Psoas muscle (tissue), 8 donors: ENCODE measurements around the gene GYS2. TPM values are rescaled to one million over a fixed set of nuclear protein-coding genes. Genes with fewer than 3 reads are reported as not detected.
A peak's percentile ranks its signal among the peaks of the same experiment; 100 is the strongest.

Experiments
- ATAC-seq, 4 donors: fragments of 200-7000 bp; cut with Tn5 transposase; one replicate each; pipeline ENCODE4 v1.9.1; 2020; ENCODE audit warnings: moderate library complexity in 3 of 4, mild to moderate bottlenecking in 2 of 4
- DNase-seq, 2 donors: peaks; one replicate each; pipeline ENCODE4 v3.0.0-alpha.2; 2020
- H3K27ac ChIP-seq: fragments of 200-600 bp; one replicate; pipeline ENCODE4 v1.8.0; 2022
- H3K27me3 ChIP-seq, 3 donors: fragments of 200-600 bp in 1 of 3; one replicate each; pipeline versions ENCODE4 v1.6.1 to v1.8.0; 2013 to 2022; ENCODE audit warnings: low read length in 2 of 3, mild to moderate bottlenecking in 2 of 3, moderate library complexity in 1 of 3; ENCODE audit not compliant: insufficient read depth in 3 of 3
- H3K36me3 ChIP-seq, 2 donors: fragments of 200-600 bp in 1 of 2; one replicate each; pipeline versions ENCODE4 v1.6.1 to v1.8.0; 2013 to 2022; ENCODE audit warnings: low read depth in 1 of 2, mild to moderate bottlenecking in 1 of 2, moderate library complexity in 1 of 2; ENCODE audit not compliant: insufficient read depth in 1 of 2
- H3K4me1 ChIP-seq: fragments of 200-600 bp; one replicate; pipeline ENCODE4 v1.8.0; 2022
- H3K4me3 ChIP-seq: fragments of 200-600 bp; one replicate; pipeline ENCODE4 v1.8.0; 2022; ENCODE audit warnings: mild to moderate bottlenecking
- H3K9me3 ChIP-seq: fragments of 200-600 bp; one replicate; pipeline ENCODE4 v1.8.0; 2022
- WGBS, 3 donors: extraction: QIAGEN DNeasy Blood & Tissue Kit; methylation state at CpG; one replicate each; pipeline versions ENCODE4 v1.1.6 to v1.1.7; 2013; 5-methylcytosine and 5-hydroxymethylcytosine counted together
- intact Hi-C, 2 donors: fragments of 100-400 bp; cut with DNase I; formaldehyde crosslinking; loops; one replicate each; pipeline versions ENCODE4 v1.11.0 to v1.14.2; 2022
- polyA plus RNA-seq, 3 donors: library from polyadenylated mRNA; stranded (reverse); fragments of 200-250 nt; gene quantifications; one replicate each; pipeline ENCODE4 v1.2.3, GENCODE V29; 2013
- total RNA-seq, 4 donors: library from RNA; stranded (reverse); fragmentation: NEBNext Ultra II Directional in 2 of 4; extraction: Animal tissue kit (Norgen Biotek cat#: 25700) in 2 of 4; gene quantifications; one replicate each; pipeline versions ENCODE4 v1.2.1 to v1.2.4, GENCODE V29; 2021 to 2023
- TF ChIP-seq, protein P1 (sequence below): fragments of 200-600 bp; IDR thresholded peaks from one replicate; pipeline ENCODE4 v1.8.0; 2022; ENCODE audit warnings: antibody characterized with exemption
- donor health status: healthy with polysubstance abuse.
- donor health status: DM: no; HTN: no; CAD: no; lungs with moderate emphysema.
- donor health status: Bipolar disorder and iron deficiency.
- donor health status: healthy.
- donor health status: DM: yes; HTN: yes; CAD: no.
- donor health status: DM: no; HTN: no; CAD: no.
- donor health status: DM: no; HTN: no; CAD: no.
- donor health status: DM: yes; HTN: yes; CAD: no.

GYS2 gene
- total and polyA plus RNA-seq, 7 donors = 0.03 to 0.09 TPM; not detected in 5

GRCh38 chr12:21613931-21614330 is 9.3 kb upstream of the GYS2 start:
- DNase-seq = no peak
- 53 to 62% (median 56%) methylated on average over 2 of the region's 2 CpGs for WGBS, 3 donors
- no peak for ATAC-seq

GRCh38 chr12:21608196-21608595 is 3.5 kb upstream of the GYS2 start:
- intact Hi-C loops = loop anchor here in 1 of 2 donors (5.0 kb wide), 1 partner anchor 74 kb away; no protein-coding TSS in a partner anchor
- DNase-seq = no peak
- H3K4me3 ChIP-seq = no peak overlapping the region

More at GRCh38 chr12:21613931-21614330, 9.3 kb upstream of the GYS2 start:
- Histone ChIP-seq H3K4me3 (no peak overlapping the region), H3K4me1 (no peaks in the 10 kb centered on the region), H3K36me3 (no peaks in the 10 kb centered on the region), H3K27ac (no peak overlapping the region), H3K27me3 (no peaks in the 10 kb centered on the region), H3K9me3 (no peaks in the 10 kb centered on the region)
- TF ChIP-seq, protein P1, sequence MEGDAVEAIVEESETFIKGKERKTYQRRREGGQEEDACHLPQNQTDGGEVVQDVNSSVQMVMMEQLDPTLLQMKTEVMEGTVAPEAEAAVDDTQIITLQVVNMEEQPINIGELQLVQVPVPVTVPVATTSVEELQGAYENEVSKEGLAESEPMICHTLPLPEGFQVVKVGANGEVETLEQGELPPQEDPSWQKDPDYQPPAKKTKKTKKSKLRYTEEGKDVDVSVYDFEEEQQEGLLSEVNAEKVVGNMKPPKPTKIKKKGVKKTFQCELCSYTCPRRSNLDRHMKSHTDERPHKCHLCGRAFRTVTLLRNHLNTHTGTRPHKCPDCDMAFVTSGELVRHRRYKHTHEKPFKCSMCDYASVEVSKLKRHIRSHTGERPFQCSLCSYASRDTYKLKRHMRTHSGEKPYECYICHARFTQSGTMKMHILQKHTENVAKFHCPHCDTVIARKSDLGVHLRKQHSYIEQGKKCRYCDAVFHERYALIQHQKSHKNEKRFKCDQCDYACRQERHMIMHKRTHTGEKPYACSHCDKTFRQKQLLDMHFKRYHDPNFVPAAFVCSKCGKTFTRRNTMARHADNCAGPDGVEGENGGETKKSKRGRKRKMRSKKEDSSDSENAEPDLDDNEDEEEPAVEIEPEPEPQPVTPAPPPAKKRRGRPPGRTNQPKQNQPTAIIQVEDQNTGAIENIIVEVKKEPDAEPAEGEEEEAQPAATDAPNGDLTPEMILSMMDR = no peak
- intact Hi-C loops = no loop called here

DNA sequence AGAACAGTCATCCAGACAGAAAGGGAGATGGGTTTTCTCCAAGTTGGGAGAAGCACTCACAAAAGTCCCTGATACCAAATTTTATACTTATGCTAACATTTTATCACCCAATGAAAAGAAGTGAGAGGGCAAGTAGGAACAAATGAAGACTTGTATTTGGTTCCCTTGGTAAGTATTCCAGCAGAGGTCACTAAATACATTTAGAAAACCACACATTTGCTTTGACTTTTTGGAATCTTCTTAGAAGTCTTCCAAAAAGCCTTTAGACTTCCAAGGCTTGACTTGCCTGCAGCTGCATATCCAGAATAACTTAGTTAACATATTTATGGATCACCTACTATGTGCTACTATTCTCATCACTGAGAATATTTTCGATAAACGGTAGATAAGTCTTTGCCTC is 3.1 kb upstream of the GYS2 start:
- TF ChIP-seq, protein P1 = peak; percentile 36
- Histone ChIP-seq H3K4me3 (no peak overlapping the region), H3K27me3 (no peaks in the 10 kb centered on the region), H3K4me1 (no peaks in the 10 kb centered on the region), H3K36me3 (no peaks in the 10 kb centered on the region), H3K9me3 (no peaks in the 10 kb centered on the region), H3K27ac (no peak overlapping the region)
- intact Hi-C loops = loop anchor here in 1 of 2 donors (5.0 kb wide), 1 partner anchor 75 kb away; no protein-coding TSS in a partner anchor
- no peak for ATAC-seq
- 73 to 84% (median 78%) methylated on average over 2 of the region's 2 CpGs for WGBS, 3 donors
- DNase-seq = no peak

More at GRCh38 chr12:21608196-21608595, 3.5 kb upstream of the GYS2 start:
- Histone ChIP-seq H3K9me3 (no peaks in the 10 kb centered on the region), H3K4me1 (no peaks in the 10 kb centered on the region), H3K27ac (no peak overlapping the region), H3K36me3 (no peaks in the 10 kb centered on the region), H3K27me3 (no peaks in the 10 kb centered on the region)
- TF ChIP-seq, protein P1 = no peak
- no peak for ATAC-seq

GRCh38 chr12:21606175-21606574 is 1.5 kb upstream of the GYS2 start:
- DNase-seq (no peak), ATAC-seq (no peak)
- Histone ChIP-seq H3K36me3 (no peaks in the 10 kb centered on the region), H3K4me1 (no peaks in the 10 kb centered on the region), H3K9me3 (no peaks in the 10 kb centered on the region), H3K4me3 (no peak overlapping the region), H3K27me3 (no peaks in the 10 kb centered on the region), H3K27ac (no peak overlapping the region)
- 40 to 52% (median 50%) methylated on average over 1 of the region's 1 CpG for WGBS, 3 donors
- intact Hi-C loops = loop anchor here in 1 of 2 donors (5.0 kb wide), 1 partner anchor 76 kb away; no protein-coding TSS in a partner anchor
- TF ChIP-seq, protein P1 = no peak

DNA sequence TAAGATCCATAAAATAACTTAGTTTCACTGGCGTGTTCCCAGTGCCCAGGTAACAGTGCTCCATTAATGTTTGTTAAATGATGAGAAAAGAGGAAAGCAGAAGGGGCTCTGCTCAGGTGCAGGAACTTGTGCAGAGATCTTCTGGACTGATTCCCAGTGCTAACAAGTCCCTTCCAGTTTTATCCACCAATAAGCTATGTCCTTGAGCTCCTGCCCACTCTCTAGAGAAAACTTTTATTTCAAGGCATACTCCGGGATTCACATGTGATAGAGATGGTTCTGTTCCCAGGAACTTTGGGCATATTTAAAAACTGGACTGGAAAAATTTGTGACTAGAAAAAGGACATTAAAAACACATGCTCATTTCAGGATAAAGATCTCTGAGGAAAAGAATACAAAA is 1.9 kb downstream of the GYS2 start:
- Histone ChIP-seq H3K36me3 (no peaks in the 10 kb centered on the region), H3K27ac (no peak overlapping the region), H3K9me3 (no peaks in the 10 kb centered on the region), H3K4me3 (no peak overlapping the region), H3K4me1 (no peaks in the 10 kb centered on the region), H3K27me3 (no peaks in the 10 kb centered on the region)
- DNase-seq = no peak
- 47 to 48% (median 47%) methylated on average over 2 of the region's 2 CpGs for WGBS, 3 donors
- TF ChIP-seq, protein P1 = no peak
- no peak for ATAC-seq
- intact Hi-C loops = no loop called here
